ENCODE data around the gene ATE1.

Gene ATE1

GRCh38 chr10:121865554-121865953 lies 62.3 kb downstream of the ATE1 start:
- no peak for DNase-seq

- DNase-seq, result no peak
These were observed 63.2 kb downstream of the ATE1 start for GRCh38 chr10:121864653-121865052.

GRCh38 chr10:121864168-121864567 lies 63.7 kb downstream of the ATE1 start:
- DNase-seq, result no peak

DNA sequence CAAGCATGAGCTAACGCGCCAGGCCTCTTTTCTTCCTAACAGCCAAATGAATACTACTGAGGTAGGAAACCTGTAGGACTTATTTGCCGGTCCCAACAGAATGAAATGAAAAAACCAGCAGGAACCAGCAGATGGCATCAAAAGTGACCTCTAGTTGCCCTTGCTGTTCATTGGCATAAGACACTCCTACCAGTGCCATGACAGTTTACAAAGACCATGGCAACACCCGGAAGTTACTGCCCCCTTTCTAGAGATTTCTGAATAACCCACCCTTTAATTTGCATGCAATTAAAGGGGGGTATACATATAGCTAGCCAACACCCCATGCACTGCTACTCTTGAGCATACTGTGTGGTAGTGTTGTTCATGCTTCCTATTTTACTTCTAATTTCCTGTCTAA lies 65.2 kb downstream of the ATE1 start:
- no peak for DNase-seq

- DNase-seq, result no peak
These were observed 65.8 kb downstream of the ATE1 start for GRCh38 chr10:121862042-121862441.

GRCh38 chr10:121860810-121861209 lies 67.0 kb downstream of the ATE1 start:
- DNase-seq, result no peak

DNA sequence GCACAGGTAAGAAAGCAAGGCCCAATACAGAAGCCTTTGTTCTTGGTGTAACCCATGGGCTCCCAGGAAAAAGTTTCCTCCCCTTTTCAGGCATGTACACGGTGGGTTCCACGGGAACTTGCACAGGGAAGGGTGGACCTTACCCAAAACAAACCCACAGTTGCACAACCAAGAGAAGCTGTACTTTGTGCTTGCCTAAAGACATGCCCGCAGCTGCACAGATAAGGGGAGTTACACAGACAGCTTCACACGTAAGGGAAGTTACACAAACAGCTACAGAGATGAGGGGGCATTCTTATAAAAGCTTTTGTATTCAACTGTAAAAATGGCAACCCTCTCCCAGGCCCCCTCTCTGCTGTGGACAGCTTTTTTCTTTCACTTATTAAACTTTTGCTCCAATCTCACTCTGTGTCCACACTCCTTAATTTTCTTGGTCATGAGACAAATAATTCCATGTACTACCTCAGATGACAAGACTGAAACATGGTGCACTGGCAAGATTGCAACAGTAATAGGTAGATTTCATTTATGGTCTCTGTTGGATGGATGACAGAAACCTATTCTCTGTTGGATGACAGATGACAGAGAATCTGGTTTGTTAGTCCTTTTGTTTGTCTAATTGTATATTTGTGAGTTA lies 72.9 kb downstream of the ATE1 start:
- no peak for DNase-seq

DNA sequence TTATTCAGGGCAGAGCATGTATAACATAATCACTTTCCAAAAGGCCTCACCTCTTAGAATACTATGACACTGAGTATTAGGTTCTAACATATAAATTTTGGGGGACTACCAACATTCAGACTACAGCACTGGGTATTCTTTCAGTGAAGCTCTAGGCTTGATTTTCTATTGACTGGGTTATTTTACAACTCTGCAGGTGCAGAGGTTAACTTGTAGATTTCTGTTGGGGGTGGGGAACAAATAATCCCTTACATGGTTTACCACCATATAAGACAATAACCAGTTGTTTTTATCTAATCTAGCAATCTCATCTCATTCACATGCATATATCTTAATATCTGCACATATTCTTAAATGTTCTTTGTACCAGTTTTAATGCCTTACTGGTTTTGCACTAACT lies 73.9 kb downstream of the ATE1 start:
- DNase-seq, result no peak

- DNase-seq, result no peak
These were observed 76.0 kb downstream of the ATE1 start for GRCh38 chr10:121851786-121852185.

- no peak for DNase-seq
These were observed 79.7 kb downstream of the ATE1 start for GRCh38 chr10:121848082-121848481.

DNA sequence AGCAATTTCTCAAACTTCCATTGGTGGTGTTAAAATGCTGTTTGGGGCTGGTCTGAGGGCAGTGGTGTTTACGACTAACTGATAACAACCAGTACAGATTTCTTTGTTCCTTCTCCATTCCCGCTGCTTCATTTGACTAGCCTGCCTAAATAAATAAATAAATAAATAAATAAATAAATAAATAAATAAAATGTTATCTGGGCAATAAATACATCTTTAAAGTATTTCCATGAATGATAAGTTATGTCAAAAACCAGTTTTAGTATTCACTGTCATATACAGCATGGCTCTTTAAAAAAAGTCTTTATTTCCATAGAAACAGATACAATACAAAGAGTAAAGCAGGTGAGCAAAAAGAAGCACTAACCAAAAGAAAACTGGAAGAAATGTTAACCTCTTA lies 81.3 kb downstream of the ATE1 start:
- DNase-seq, result no peak

DNA sequence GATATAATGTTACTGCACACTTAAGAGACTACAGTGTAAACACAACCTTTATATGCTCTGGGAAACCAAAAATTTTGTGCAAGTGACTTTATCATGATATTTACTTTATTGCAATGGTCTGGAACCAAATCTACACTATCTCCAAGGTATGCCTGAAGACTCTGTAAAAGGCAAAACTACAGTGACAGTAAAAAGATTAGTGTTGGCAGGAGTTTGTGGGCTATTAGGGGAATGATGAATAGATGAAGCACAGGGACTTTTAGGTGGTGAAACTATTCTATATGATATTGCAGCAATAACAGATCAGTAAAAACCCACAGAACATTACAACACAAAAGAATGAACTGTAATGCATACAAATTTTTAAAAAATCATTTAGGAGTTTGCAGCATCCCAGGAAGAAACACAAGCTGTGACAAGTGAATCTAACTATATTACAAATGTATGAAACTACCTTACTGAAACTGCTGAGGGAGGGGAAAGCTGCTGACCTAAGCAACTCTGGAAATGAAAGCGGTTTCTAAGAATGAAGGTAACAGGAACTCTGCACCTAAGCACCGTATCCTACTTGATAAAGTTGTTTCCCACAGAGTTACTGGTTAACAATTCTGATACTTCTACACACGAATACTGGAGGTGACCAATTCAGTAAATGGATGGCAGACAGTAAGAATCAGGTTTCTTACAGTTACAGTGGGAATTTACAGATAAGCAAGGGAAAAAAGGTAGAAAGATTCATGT lies 82.6 kb downstream of the ATE1 start:
- DNase-seq, result peak; percentile 81

GRCh38 chr10:121844537-121844936 lies 83.3 kb downstream of the ATE1 start:
- no peak for DNase-seq

GRCh38 chr10:121843379-121843778 lies 84.5 kb downstream of the ATE1 start:
- no peak for DNase-seq

DNA sequence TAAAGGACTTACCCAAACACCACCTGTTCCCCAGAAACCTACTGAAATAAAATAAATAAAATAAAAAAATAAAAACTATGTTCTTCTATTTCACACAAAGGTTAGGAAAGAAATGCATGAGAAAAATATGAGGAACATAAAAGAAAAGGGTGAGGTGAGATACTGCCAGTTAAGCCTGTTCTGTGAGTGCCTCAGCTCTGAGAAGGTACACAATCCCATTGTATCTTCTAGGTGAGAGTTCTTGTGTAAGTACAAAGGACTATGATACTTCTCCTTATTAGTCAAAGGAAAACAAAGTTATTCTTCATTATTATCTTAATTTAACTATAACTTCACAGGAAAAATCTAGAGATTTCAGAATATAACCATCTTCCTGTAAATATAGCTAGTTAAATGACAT lies 86.0 kb downstream of the ATE1 start:
- no peak for DNase-seq

DNA sequence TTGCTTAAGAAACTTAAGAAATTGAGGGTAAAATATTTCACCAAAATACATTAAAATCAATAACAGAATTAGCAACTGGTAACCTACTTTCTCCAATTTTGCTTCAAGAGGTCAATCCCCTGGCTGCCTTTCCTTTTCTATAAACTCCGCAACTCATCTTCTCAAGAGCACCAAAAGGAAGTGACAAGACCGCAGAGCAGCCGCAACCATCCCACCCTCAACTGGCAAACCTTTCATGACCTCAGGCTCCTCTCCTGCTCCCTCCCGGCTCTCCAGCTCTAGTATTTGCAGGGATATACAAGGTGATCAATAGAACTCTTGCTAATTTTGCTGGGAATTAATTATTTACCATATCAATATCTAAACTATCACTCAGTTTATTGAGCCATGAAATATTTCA lies 88.9 kb downstream of the ATE1 start:
- no peak for DNase-seq

GRCh38 chr10:121838149-121838548 lies 89.7 kb downstream of the ATE1 start:
- no peak for DNase-seq

GRCh38 chr10:121836171-121836570 lies 91.7 kb downstream of the ATE1 start:
- no peak for DNase-seq

DNA sequence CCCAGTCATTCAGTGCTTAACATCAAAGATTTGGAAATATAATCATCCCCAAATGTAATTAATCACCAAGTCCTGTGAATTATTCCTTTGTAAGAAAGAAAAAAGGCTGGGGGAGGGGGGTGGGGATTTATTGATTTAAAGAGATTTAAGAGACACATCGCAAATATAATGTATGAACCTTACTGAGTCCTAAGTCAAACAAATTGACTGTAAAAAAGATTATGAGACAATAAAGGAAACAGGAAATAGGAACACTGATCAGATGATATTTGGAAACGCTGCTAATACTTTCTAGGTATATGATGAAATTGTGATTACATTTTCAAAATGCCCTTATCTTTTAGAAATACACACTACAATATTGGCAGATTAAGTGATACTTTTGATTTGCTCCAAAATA lies 92.5 kb downstream of the ATE1 start:
- DNase-seq, result no peak

DNA sequence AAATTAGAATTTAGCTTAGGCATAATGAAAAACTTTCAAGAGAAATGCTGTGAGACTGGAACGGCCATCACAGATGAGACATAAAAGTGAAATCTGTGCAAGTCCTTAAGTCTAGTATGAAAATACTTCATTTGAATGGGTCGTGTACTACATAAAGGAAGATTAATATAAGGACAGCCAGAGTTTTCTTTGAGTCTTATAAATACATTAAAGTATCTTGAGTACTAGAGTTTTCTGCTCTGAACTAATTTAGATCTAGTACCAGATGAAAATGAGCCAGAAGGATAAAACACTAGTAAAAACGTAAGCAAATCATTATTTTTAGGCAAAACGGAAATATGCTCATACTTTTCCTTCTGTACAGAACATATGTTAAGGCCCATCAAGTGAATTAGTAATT lies 93.1 kb downstream of the ATE1 start:
- DNase-seq, result no peak

GRCh38 chr10:121833387-121833786 lies 94.4 kb downstream of the ATE1 start:
- no peak for DNase-seq

DNA sequence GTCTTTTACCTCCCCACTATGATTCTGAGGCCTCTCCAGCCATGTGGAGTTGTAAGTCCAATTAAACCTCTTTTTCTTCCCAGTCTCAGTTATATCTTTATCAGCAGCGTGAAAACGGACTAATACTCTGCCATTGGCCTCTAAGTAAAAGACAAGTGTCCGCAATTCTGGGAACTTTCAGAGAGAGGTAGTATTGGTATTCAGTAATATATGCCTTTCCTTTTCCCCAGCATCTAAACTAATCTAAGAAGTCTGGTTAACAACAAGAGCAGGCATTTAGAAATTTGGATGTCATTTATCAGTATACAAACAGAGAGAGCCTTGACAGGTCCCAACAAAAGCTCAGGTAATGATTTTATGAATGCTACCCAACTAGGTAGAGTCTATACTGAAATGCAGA lies 95.2 kb downstream of the ATE1 start:
- DNase-seq, result no peak

GRCh38 chr10:121831777-121832176 lies 96.1 kb downstream of the ATE1 start:
- DNase-seq, result no peak

GRCh38 chr10:121831237-121831636 lies 96.6 kb downstream of the ATE1 start:
- no peak for DNase-seq

GRCh38 chr10:121830101-121830500 lies 97.7 kb downstream of the ATE1 start:
- DNase-seq, result no peak
